Measurements from ENCODE around the gene TAF1B. TPM values are rescaled to one million over a fixed set of nuclear protein-coding genes. Genes with fewer than 3 reads are reported as not detected.
A peak's percentile ranks its signal among the peaks of the same experiment; 100 is the strongest.

TAF1B gene
- total RNA-seq, 2 donors from 2014 or later, result 4.0 to 6.1 TPM

GRCh38 chr2:9952286-9952737 is 109.0 kb downstream of the TAF1B start:
- Histone ChIP-seq H3K4me1 (peaks cover 0 to 9% of the 10 kb centered on the region in 2 donors), H3K4me3 (peak overlapping the region; percentile 74 to 80), H3K36me3 (no peaks in the 10 kb centered on the region), H3K27me3 (no peaks in the 10 kb centered on the region), H3K27ac (peak overlapping the region; percentile 66 to 89), H3K9me3 (no peaks in the 10 kb centered on the region)
- no peak for DNase-seq (ENCODE audit: low spot score)
- no peak for TF ChIP-seq CTCF (IDR thresholded peaks at IDR 0.05)

GRCh38 chr2:9952856-9953503 is 109.7 kb downstream of the TAF1B start:
- H3K27me3 ChIP-seq, result no peaks in the 10 kb centered on the region
- DNase-seq (ENCODE audit: low spot score), result no peak
- H3K27ac ChIP-seq, result no peak overlapping the region
- H3K4me3 ChIP-seq, result no peak overlapping the region
- TF ChIP-seq CTCF (IDR thresholded peaks at IDR 0.05), result no peak
- H3K9me3 ChIP-seq, result no peaks in the 10 kb centered on the region
- peaks cover 0 to 9% of the 10 kb centered on the region in 2 donors for H3K4me1 ChIP-seq
- H3K36me3 ChIP-seq, result no peaks in the 10 kb centered on the region

- Histone ChIP-seq H3K27me3 (no peaks in the 10 kb centered on the region), H3K36me3 (no peaks in the 10 kb centered on the region), H3K4me1 (peaks cover 0 to 9% of the 10 kb centered on the region in 2 donors), H3K27ac (no peak overlapping the region), H3K4me3 (no peak overlapping the region), H3K9me3 (no peaks in the 10 kb centered on the region)
- TF ChIP-seq CTCF (IDR thresholded peaks at IDR 0.05), result no peak
- DNase-seq (ENCODE audit: low spot score), result no peak
Observed at GRCh38 chr2:9954136-9954535, 110.9 kb downstream of the TAF1B start.

- no peaks in the 10 kb centered on the region for H3K36me3 ChIP-seq
- no peaks in the 10 kb centered on the region for H3K9me3 ChIP-seq
- DNase-seq (ENCODE audit: low spot score), result no peak
- no peaks in the 10 kb centered on the region for H3K27me3 ChIP-seq
- no peaks in the 10 kb centered on the region for H3K4me1 ChIP-seq
- no peak overlapping the region for H3K27ac ChIP-seq
- no peak overlapping the region for H3K4me3 ChIP-seq
- no peak for TF ChIP-seq CTCF (IDR thresholded peaks at IDR 0.05)
Observed at GRCh38 chr2:9958057-9958456, 114.8 kb downstream of the TAF1B start.

GRCh38 chr2:9959262-9959661 is 116.0 kb downstream of the TAF1B start:
- Histone ChIP-seq H3K9me3 (no peaks in the 10 kb centered on the region), H3K36me3 (peaks cover 2% of the 10 kb centered on the region), H3K4me1 (no peaks in the 10 kb centered on the region), H3K4me3 (no peak overlapping the region), H3K27ac (no peak overlapping the region), H3K27me3 (no peaks in the 10 kb centered on the region)
- DNase-seq (ENCODE audit: low spot score), result no peak
- TF ChIP-seq CTCF (IDR thresholded peaks at IDR 0.05), result no peak

- peaks cover 5% of the 10 kb centered on the region for H3K36me3 ChIP-seq
- no peak for DNase-seq (ENCODE audit: low spot score)
- no peaks in the 10 kb centered on the region for H3K4me1 ChIP-seq
- H3K27me3 ChIP-seq, result no peaks in the 10 kb centered on the region
- H3K9me3 ChIP-seq, result no peaks in the 10 kb centered on the region
- no peak overlapping the region for H3K4me3 ChIP-seq
- no peak for TF ChIP-seq CTCF (IDR thresholded peaks at IDR 0.05)
- no peak overlapping the region for H3K27ac ChIP-seq
Observed at GRCh38 chr2:9961013-9961412, 117.7 kb downstream of the TAF1B start.

Data from right atrium auricular region (tissue), 2 donors.